ENCODE data around the gene DIDO1.

DIDO1 gene

DNA sequence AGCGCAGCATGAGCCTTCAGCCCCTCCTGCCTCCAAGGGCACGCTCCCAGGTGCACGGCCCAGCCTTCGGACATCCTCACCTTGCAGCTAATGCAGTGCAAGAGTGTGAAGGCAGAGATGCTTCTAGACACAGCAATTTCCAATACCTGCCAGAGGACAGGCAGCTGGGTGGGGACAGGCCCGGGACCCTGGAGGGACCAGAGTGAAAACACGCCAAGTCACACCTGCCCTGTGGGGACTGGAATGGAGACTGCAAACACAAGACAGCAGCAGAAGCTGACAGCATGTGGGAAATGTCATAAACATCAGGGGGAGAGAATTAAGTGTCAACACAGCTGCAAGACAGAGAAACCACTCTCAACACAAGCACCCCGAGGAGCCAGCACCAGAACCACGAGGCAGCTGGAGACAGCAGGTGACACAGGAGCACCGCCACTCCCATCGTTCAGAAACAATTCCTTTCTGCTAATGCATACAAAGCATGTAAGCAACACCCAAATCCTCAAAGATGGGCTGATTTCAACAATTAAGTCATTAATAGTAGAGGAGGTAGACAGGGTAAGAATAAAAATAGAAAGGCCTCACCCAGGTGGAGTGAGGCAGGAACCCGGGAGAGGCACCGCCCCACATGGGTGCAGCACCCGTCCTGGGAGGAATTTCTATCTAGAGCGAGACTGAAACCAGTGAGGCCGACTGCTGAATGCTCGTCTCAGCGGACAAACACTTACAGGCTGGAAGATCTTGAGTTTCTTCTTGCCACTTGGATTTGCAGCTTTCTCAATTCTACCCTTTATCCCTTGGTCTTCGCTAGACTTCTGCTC lies 17.1 kb downstream of the DIDO1 start:
- peaks cover 23% of the 10 kb centered on the region for H3K4me1 Mint-ChIP-seq (ENCODE audit: low read depth)

DNA sequence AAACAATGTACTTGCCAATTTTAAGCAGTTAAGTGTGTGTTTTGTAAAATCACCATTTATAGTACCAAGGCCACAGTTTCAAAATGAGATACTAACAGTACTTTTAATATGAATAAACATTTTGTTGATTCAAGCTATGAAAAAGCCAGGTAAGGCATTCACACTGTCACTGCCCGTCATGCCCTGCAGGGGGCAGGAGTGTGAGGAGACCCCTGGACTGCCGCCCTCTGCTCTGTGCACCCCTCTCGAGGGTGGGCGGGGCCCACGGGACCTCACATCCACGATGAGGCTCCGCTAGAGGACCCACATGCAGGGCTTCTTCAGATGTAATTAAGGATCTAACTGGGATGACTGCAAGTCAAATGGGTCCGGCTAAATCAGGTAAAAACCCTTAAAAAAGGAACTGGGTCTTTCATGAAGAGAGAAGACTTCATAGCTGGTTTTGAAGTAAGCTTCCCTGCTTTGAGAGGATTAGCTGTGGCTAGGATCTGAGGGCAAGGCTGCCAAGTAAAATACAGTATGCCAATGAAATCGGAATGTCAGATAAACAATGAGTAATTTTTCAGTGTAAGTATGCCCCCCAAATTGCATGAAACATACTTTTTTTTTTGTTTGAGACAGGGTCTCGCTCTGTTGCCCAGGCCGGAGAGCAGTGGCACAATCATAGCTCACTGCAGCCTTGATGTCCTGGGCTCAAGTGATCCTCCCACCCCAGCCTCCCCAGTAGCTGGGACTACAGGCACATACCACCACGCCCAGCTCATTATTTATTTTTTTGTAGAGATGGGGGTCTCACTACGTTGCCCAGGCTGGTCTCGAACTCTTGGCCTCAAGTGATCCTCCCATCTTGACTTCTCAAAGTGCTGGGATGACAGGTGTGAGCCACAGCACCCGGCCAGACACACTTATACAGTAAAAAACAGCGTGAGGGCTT lies 18.7 kb downstream of the DIDO1 start:
- intact Hi-C loops (cut with micrococcal nuclease), result loop anchor here (10.0 kb wide), 1 partner anchor 97 kb away; the partner anchor contains the start of gene BHLHE23
- Mint-ChIP-seq H3K4me1 (ENCODE audit: low read depth) (peaks cover 16% of the 10 kb centered on the region), H3K27me3 (no peaks in the 10 kb centered on the region), H3K36me3 (ENCODE audit: low read depth) (peaks cover 98% of the 10 kb centered on the region), H3K9me3 (no peaks in the 10 kb centered on the region), H3K4me3 (no peak overlapping the region), H3K27ac (no peak overlapping the region)

More for the DNA sequence above, 17.1 kb downstream of the DIDO1 start:
- Mint-ChIP-seq H3K36me3 (ENCODE audit: low read depth) (peaks cover 98% of the 10 kb centered on the region), H3K27me3 (no peaks in the 10 kb centered on the region), H3K27ac (no peak overlapping the region), H3K4me3 (no peak overlapping the region), H3K9me3 (no peaks in the 10 kb centered on the region)
- intact Hi-C loops (cut with micrococcal nuclease), result loop anchor here (10.0 kb wide), 1 partner anchor 96 kb away; the partner anchor contains the start of gene BHLHE23

- Mint-ChIP-seq H3K9me3 (no peaks in the 10 kb centered on the region), H3K27me3 (no peaks in the 10 kb centered on the region), H3K4me3 (no peak overlapping the region), H3K36me3 (ENCODE audit: low read depth) (peaks cover 100% of the 10 kb centered on the region), H3K4me1 (ENCODE audit: low read depth) (peaks cover 12% of the 10 kb centered on the region), H3K27ac (no peak overlapping the region)
- intact Hi-C loops (cut with micrococcal nuclease), result loop anchor here (10.0 kb wide), 1 partner anchor 98 kb away; the partner anchor contains the start of gene BHLHE23
Measured at GRCh38 chr20:62906647-62907375, 19.5 kb downstream of the DIDO1 start.

DNA sequence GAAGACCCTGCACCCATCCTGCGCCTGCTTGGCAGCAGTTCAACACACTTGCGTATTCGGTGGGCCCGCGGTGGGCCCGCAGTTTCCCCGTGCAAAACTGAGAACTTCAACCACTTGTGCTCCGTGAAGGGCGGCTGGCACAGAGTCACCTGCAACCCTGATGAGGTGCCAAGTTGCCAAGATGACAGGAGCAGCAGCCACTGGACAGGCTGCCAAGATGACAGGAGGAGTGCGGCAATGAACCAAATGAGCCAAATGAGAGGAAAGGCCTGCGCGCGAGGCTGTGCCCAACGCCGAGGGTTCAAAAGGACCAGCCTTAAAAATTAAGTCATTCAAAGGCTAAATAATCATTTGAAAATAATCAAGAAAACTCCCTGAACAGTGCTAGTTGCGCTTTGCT lies 20.1 kb downstream of the DIDO1 start:
- H3K9me3 Mint-ChIP-seq, result no peaks in the 10 kb centered on the region
- no peak overlapping the region for H3K27ac Mint-ChIP-seq
- peaks cover 9% of the 10 kb centered on the region for H3K4me1 Mint-ChIP-seq (ENCODE audit: low read depth)
- H3K27me3 Mint-ChIP-seq, result no peaks in the 10 kb centered on the region
- H3K36me3 Mint-ChIP-seq (ENCODE audit: low read depth), result peaks cover 100% of the 10 kb centered on the region
- H3K4me3 Mint-ChIP-seq, result no peak overlapping the region
- intact Hi-C loops (cut with micrococcal nuclease), result loop anchor here (10.0 kb wide), 1 partner anchor 99 kb away; the partner anchor contains the start of gene BHLHE23

DNA sequence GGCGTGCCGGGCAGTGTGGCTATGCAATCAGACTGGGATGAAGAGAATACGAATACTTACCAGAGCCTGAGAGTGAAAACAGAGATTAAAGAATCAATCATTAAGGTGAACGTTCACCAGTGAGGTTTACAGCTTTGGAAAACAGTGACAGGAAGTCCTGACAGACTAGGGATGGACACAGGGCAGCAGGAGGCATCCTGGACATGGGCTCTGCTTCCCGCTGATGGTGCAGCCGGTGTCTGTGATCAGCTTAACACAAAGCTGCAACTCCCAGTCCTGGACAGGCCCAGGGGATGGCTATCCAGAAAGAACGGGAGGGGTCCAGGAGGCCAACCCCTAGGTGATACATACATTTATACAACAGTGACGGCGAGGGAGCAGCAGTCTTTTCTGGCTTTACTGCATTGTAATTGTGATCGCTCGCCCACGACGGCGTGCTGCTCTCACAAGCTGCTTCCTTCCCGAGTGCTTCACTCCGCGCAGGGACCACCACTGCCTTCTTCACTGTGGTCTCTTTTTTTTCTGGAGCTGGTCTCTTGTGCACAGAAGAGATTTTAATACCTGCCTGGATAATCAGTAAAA lies 20.7 kb downstream of the DIDO1 start:
- Mint-ChIP-seq H3K9me3 (no peaks in the 10 kb centered on the region), H3K4me3 (no peak overlapping the region), H3K27me3 (no peaks in the 10 kb centered on the region), H3K27ac (no peak overlapping the region), H3K4me1 (ENCODE audit: low read depth) (peaks cover 14% of the 10 kb centered on the region), H3K36me3 (ENCODE audit: low read depth) (peaks cover 96% of the 10 kb centered on the region)
- intact Hi-C loops (cut with micrococcal nuclease), result loop anchor here (10.0 kb wide), 1 partner anchor 99 kb away; the partner anchor contains the start of gene BHLHE23

- Mint-ChIP-seq H3K9me3 (no peaks in the 10 kb centered on the region), H3K4me1 (ENCODE audit: low read depth) (peaks cover 15% of the 10 kb centered on the region), H3K4me3 (no peak overlapping the region), H3K36me3 (ENCODE audit: low read depth) (peaks cover 71% of the 10 kb centered on the region), H3K27ac (no peak overlapping the region), H3K27me3 (no peaks in the 10 kb centered on the region)
- intact Hi-C loops (cut with micrococcal nuclease), result loop anchor here (5.0 to 10.0 kb wide), 2 partner anchors 34 to 102 kb away; partner anchors contain the start of genes BHLHE23 and GID8
Measured at GRCh38 chr20:62902926-62903615, 23.2 kb downstream of the DIDO1 start.

GRCh38 chr20:62901891-62902290 lies 24.4 kb downstream of the DIDO1 start:
- intact Hi-C loops (cut with micrococcal nuclease), result loop anchor here (5.0 to 10.0 kb wide), 2 partner anchors 35 to 103 kb away; partner anchors contain the start of genes BHLHE23 and GID8
- no peak overlapping the region for H3K4me3 Mint-ChIP-seq
- no peaks in the 10 kb centered on the region for H3K9me3 Mint-ChIP-seq
- H3K27me3 Mint-ChIP-seq, result no peaks in the 10 kb centered on the region
- H3K27ac Mint-ChIP-seq, result no peak overlapping the region
- H3K4me1 Mint-ChIP-seq (ENCODE audit: low read depth), result peaks cover 15% of the 10 kb centered on the region
- peaks cover 68% of the 10 kb centered on the region for H3K36me3 Mint-ChIP-seq (ENCODE audit: low read depth)

GRCh38 chr20:62900692-62901584 lies 25.4 kb downstream of the DIDO1 start:
- Mint-ChIP-seq H3K4me1 (ENCODE audit: low read depth) (peaks cover 15% of the 10 kb centered on the region), H3K36me3 (ENCODE audit: low read depth) (peaks cover 68% of the 10 kb centered on the region), H3K27me3 (no peaks in the 10 kb centered on the region), H3K9me3 (no peaks in the 10 kb centered on the region), H3K4me3 (no peak overlapping the region), H3K27ac (no peak overlapping the region)
- intact Hi-C loops (cut with micrococcal nuclease), result loop anchor here (5.0 to 10.0 kb wide), 2 partner anchors 36 to 104 kb away; partner anchors contain the start of genes BHLHE23 and GID8

- Mint-ChIP-seq H3K36me3 (ENCODE audit: low read depth) (peaks cover 68% of the 10 kb centered on the region), H3K27me3 (no peaks in the 10 kb centered on the region), H3K4me1 (ENCODE audit: low read depth) (peaks cover 15% of the 10 kb centered on the region), H3K4me3 (no peak overlapping the region), H3K27ac (no peak overlapping the region), H3K9me3 (no peaks in the 10 kb centered on the region)
- intact Hi-C loops (cut with micrococcal nuclease), result loop anchor here (5.0 to 10.0 kb wide), 2 partner anchors 37 to 105 kb away; partner anchors contain the start of genes BHLHE23 and GID8
Measured at GRCh38 chr20:62900052-62900691, 26.1 kb downstream of the DIDO1 start.

GRCh38 chr20:62899633-62900051 lies 26.7 kb downstream of the DIDO1 start:
- H3K4me1 Mint-ChIP-seq (ENCODE audit: low read depth), result peaks cover 15% of the 10 kb centered on the region
- H3K27ac Mint-ChIP-seq, result no peak overlapping the region
- intact Hi-C loops (cut with micrococcal nuclease), result loop anchor here (5.0 to 10.0 kb wide), 2 partner anchors 38 to 105 kb away; partner anchors contain the start of genes BHLHE23 and GID8
- no peaks in the 10 kb centered on the region for H3K9me3 Mint-ChIP-seq
- no peaks in the 10 kb centered on the region for H3K27me3 Mint-ChIP-seq
- no peak overlapping the region for H3K4me3 Mint-ChIP-seq
- peaks cover 68% of the 10 kb centered on the region for H3K36me3 Mint-ChIP-seq (ENCODE audit: low read depth)

- Mint-ChIP-seq H3K36me3 (ENCODE audit: low read depth) (peaks cover 68% of the 10 kb centered on the region), H3K4me1 (ENCODE audit: low read depth) (peaks cover 15% of the 10 kb centered on the region), H3K27me3 (no peaks in the 10 kb centered on the region), H3K27ac (no peak overlapping the region), H3K4me3 (no peak overlapping the region), H3K9me3 (no peaks in the 10 kb centered on the region)
- intact Hi-C loops (cut with micrococcal nuclease), result no loop called here
Measured at GRCh38 chr20:62898970-62899632, 27.2 kb downstream of the DIDO1 start.
